ENCODE measurements around the gene C22orf23. TPM values are rescaled to one million over a fixed set of nuclear protein-coding genes. Genes with fewer than 3 reads are reported as not detected.
A peak's percentile ranks its signal among the peaks of the same experiment; 100 is the strongest.

Gene C22orf23
- total RNA-seq, 1 donor from 2014 or later: not detected

GRCh38 chr22:37926358-37926757, 27.0 kb downstream of the C22orf23 start:
- TF ChIP-seq CTCF (IDR thresholded peaks at IDR 0.05; ENCODE audit: insufficient read depth, low read length, severe bottlenecking): no peak
- Histone ChIP-seq H3K4me3 (ENCODE audit: low read depth, low read length) (no peak overlapping the region), H3K36me3 (ENCODE audit: control insufficient read depth, insufficient read depth, low read length) (peaks cover 69% of the 10 kb centered on the region), H3K27me3 (ENCODE audit: control insufficient read depth, insufficient read depth, low read length) (no peaks in the 10 kb centered on the region)
- FAIRE-seq: peak; percentile 93
- DNase-seq (ENCODE audit: low read depth): no peak

DNA sequence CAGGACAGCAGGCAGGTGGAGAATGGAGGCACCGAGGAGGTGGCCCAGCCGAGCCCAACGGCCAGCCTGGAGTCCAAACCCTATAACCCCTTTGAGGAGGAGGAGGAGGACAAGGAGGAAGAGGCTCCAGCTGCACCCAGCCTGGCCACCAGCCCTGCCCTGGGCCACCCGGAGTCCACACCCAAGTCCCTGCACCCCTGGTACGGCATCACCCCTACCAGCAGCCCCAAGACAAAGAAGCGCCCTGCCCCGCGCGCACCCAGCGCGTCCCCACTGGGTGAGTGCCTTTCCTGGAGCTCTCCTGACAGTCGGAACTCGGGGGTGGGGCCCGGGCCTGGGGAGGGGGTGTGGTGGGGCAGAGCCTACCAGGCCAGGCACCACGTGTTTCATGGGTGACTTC, 27.6 kb downstream of the C22orf23 start:
- TF ChIP-seq CTCF (IDR thresholded peaks at IDR 0.05; ENCODE audit: insufficient read depth, low read length, severe bottlenecking): no peak
- DNase-seq (ENCODE audit: low read depth) (no peak), FAIRE-seq (no peak)
- Histone ChIP-seq H3K36me3 (ENCODE audit: control insufficient read depth, insufficient read depth, low read length) (peaks cover 67% of the 10 kb centered on the region), H3K27me3 (ENCODE audit: control insufficient read depth, insufficient read depth, low read length) (no peaks in the 10 kb centered on the region), H3K4me3 (ENCODE audit: low read depth, low read length) (no peak overlapping the region)

DNA sequence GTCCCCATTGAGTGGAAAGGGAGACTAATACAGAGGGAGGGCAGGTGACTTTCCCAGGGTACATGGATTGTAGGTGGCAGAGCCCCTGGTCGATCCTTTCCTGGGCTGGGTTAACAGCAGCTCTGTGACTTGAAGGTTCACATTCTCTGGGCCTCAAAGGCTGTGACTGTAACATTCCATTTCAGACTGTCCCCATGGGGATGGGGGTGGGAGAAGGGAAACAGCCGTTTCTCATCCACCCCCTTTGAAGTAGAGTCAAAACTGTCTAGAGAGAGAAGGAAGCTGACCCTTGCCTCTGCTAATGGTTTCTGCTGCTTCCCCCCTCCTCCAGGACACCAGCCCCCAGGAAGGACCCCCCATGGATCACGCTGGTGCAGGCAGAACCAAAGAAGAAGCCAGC, 28.1 kb downstream of the C22orf23 start:
- Histone ChIP-seq H3K36me3 (ENCODE audit: control insufficient read depth, insufficient read depth, low read length) (peaks cover 65% of the 10 kb centered on the region), H3K27me3 (ENCODE audit: control insufficient read depth, insufficient read depth, low read length) (no peaks in the 10 kb centered on the region), H3K4me3 (ENCODE audit: low read depth, low read length) (no peak overlapping the region)
- no peak for TF ChIP-seq CTCF (IDR thresholded peaks at IDR 0.05; ENCODE audit: insufficient read depth, low read length, severe bottlenecking)
- no peak for FAIRE-seq
- no peak for DNase-seq (ENCODE audit: low read depth)

DNA sequence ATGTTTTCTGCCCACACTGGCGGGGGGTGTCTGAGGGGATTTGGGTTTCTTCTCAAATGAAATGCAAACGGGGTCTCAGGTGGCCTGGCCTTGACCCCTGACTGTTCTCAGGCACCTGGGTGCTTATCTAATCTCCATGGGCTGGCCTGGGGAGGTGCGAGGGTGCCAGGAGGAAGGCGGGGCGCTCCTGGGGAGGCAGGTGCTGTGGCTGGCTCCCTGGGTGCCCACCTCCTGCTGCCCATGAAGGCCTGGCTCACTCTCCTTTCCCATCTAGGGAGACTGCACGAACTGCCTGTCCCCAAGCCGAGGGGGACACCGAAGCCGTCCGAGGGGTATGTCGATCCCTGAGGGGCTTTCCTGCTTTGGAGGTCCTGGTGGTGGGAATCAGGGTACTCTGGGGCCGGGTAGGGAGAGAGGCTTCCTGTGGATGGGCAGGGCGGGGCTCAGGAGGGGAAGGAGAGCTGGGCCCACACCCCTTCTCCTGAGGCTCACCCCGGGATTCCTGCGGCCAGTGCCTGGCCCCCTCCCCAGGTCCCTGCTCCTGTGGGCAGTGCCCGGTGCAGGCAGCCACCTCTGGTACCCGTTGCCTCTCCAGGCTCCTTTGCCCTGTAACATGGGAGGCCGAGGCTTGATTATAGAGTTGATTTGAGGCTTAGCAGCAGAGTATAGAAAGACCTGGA, 28.9 kb downstream of the C22orf23 start:
- Histone ChIP-seq H3K4me3 (ENCODE audit: low read depth, low read length) (no peak overlapping the region), H3K36me3 (ENCODE audit: control insufficient read depth, insufficient read depth, low read length) (peaks cover 63% of the 10 kb centered on the region), H3K27me3 (ENCODE audit: control insufficient read depth, insufficient read depth, low read length) (no peaks in the 10 kb centered on the region)
- no peak for TF ChIP-seq CTCF (IDR thresholded peaks at IDR 0.05; ENCODE audit: insufficient read depth, low read length, severe bottlenecking)
- DNase-seq (ENCODE audit: low read depth) (no peak), FAIRE-seq (no peak)

GRCh38 chr22:37923927-37924326, 29.5 kb downstream of the C22orf23 start:
- FAIRE-seq (peak; percentile 75), DNase-seq (ENCODE audit: low read depth) (no peak)
- TF ChIP-seq CTCF (IDR thresholded peaks at IDR 0.05; ENCODE audit: insufficient read depth, low read length, severe bottlenecking): no peak
- Histone ChIP-seq H3K4me3 (ENCODE audit: low read depth, low read length) (no peak overlapping the region), H3K36me3 (ENCODE audit: control insufficient read depth, insufficient read depth, low read length) (peaks cover 61% of the 10 kb centered on the region), H3K27me3 (ENCODE audit: control insufficient read depth, insufficient read depth, low read length) (no peaks in the 10 kb centered on the region)

DNA sequence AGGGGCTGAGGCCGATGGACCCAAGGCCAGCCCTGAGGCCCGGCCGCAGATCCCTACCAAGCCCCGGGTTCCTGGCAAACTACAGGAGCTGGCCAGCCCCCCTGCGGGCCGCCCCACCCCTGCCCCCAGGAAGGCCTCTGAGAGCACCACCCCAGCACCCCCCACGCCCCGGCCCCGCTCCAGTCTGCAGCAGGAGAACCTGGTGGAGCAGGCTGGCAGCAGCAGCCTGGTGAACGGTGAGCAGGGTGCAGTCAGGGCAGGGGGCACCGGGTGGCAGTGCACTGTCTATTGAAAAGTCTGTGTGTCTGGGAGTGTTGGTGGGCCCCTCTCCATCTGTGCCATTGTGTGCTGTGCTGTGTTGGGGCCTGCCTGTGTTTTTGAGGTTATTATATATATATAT, 31.2 kb downstream of the C22orf23 start:
- no peak for TF ChIP-seq CTCF (IDR thresholded peaks at IDR 0.05; ENCODE audit: insufficient read depth, low read length, severe bottlenecking)
- Histone ChIP-seq H3K27me3 (ENCODE audit: control insufficient read depth, insufficient read depth, low read length) (no peaks in the 10 kb centered on the region), H3K4me3 (ENCODE audit: low read depth, low read length) (no peak overlapping the region), H3K36me3 (ENCODE audit: control insufficient read depth, insufficient read depth, low read length) (peaks cover 68% of the 10 kb centered on the region)
- DNase-seq (ENCODE audit: low read depth) (no peak), FAIRE-seq (no peak)

Data from bronchial epithelial cell (primary cell).